ENCODE results near the gene IL27RA. TPM values are rescaled to one million over a fixed set of nuclear protein-coding genes. Genes with fewer than 3 reads are reported as not detected.

Gene IL27RA
- polyA plus RNA-seq, 1 donor from 2014 or later = 1.0 TPM

DNA sequence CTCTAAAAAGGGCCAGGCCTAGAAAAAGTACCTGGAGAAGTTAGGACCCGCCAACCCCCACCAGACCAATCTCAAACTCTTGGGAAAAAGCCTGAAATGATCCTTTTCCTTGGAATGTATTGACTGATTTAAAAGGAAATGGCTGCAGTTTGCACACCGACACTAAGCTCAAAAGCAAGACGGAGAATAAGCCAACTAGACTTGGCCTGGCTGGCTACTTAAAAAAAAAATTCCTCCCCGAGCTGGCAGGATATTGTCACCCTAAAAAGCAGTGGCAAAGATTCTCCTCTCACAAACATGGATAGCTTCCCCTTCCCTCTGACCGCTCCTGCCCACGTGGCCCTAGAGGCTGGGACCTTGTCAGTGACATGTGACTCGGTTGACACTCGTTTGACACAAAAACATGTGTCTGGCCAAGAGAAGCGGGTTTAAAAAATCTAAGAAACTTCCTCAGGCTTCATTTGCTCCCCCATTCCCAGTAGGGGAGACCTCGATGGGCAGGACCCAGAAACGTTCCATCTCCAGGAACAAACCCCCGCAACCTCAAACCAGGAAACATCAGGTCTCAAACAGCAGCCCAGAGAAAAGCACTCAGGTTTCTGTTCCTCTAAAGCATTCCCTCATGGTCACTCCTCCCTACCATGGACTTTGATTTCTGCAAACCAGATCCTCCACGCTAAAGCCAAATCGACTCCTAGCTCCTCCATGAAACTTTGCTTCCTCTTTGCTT is 26.8 kb upstream of the IL27RA start:
- Histone ChIP-seq H3K79me2 (replicated peaks; ENCODE audit: insufficient read depth, low read length) (peaks cover 27% of the 10 kb centered on the region), H4K20me1 (ENCODE audit: insufficient read depth) (no peaks in the 10 kb centered on the region), H2AFZ (ENCODE audit: low read depth, low read length) (no peak overlapping the region), H3K9me3 (ENCODE audit: low read length) (no peaks in the 10 kb centered on the region), H3K9me2 (ENCODE audit: insufficient read depth, low read length) (no peaks in the 10 kb centered on the region), H3K27me3 (ENCODE audit: insufficient read depth, low read depth, low read length) (no peaks in the 10 kb centered on the region), H3K27ac (ENCODE audit: low read length) (peak overlapping the region; percentile 98), H3K36me3 (ENCODE audit: insufficient read depth, low read length) (no peaks in the 10 kb centered on the region), H3K9ac (ENCODE audit: low read length) (no peak overlapping the region), H3K4me2 (ENCODE audit: low read length) (no peak overlapping the region), H3F3A (ENCODE audit: insufficient read depth, low read length, poor library complexity, severe bottlenecking) (no peaks in the 10 kb centered on the region), H3K4me3 (ENCODE audit: low read length) (peak overlapping the region; percentile 74)
- no peak for TF ChIP-seq POLR2AphosphoS5 (IDR thresholded peaks at IDR 0.05)
- TF ChIP-seq, protein P1, sequence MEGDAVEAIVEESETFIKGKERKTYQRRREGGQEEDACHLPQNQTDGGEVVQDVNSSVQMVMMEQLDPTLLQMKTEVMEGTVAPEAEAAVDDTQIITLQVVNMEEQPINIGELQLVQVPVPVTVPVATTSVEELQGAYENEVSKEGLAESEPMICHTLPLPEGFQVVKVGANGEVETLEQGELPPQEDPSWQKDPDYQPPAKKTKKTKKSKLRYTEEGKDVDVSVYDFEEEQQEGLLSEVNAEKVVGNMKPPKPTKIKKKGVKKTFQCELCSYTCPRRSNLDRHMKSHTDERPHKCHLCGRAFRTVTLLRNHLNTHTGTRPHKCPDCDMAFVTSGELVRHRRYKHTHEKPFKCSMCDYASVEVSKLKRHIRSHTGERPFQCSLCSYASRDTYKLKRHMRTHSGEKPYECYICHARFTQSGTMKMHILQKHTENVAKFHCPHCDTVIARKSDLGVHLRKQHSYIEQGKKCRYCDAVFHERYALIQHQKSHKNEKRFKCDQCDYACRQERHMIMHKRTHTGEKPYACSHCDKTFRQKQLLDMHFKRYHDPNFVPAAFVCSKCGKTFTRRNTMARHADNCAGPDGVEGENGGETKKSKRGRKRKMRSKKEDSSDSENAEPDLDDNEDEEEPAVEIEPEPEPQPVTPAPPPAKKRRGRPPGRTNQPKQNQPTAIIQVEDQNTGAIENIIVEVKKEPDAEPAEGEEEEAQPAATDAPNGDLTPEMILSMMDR (IDR thresholded peaks at IDR 0.05; ENCODE audit: poor library complexity, severe bottlenecking) = no peak
- no peak for TF ChIP-seq EP300 (conservative IDR thresholded peaks at IDR 0.05; ENCODE audit: poor library complexity, severe bottlenecking)
- TF ChIP-seq EZH2 (IDR thresholded peaks at IDR 0.05; ENCODE audit: borderline replicate concordance, insufficient read depth, low read length, poor library complexity, severe bottlenecking) = no peak
- no peak for TF ChIP-seq TAF1 (IDR thresholded peaks at IDR 0.05; ENCODE audit: low read depth)
- TF ChIP-seq, protein P2, sequence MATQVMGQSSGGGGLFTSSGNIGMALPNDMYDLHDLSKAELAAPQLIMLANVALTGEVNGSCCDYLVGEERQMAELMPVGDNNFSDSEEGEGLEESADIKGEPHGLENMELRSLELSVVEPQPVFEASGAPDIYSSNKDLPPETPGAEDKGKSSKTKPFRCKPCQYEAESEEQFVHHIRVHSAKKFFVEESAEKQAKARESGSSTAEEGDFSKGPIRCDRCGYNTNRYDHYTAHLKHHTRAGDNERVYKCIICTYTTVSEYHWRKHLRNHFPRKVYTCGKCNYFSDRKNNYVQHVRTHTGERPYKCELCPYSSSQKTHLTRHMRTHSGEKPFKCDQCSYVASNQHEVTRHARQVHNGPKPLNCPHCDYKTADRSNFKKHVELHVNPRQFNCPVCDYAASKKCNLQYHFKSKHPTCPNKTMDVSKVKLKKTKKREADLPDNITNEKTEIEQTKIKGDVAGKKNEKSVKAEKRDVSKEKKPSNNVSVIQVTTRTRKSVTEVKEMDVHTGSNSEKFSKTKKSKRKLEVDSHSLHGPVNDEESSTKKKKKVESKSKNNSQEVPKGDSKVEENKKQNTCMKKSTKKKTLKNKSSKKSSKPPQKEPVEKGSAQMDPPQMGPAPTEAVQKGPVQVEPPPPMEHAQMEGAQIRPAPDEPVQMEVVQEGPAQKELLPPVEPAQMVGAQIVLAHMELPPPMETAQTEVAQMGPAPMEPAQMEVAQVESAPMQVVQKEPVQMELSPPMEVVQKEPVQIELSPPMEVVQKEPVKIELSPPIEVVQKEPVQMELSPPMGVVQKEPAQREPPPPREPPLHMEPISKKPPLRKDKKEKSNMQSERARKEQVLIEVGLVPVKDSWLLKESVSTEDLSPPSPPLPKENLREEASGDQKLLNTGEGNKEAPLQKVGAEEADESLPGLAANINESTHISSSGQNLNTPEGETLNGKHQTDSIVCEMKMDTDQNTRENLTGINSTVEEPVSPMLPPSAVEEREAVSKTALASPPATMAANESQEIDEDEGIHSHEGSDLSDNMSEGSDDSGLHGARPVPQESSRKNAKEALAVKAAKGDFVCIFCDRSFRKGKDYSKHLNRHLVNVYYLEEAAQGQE (IDR thresholded peaks at IDR 0.05; ENCODE audit: borderline replicate concordance) = no peak
- TF ChIP-seq RAD21 (conservative IDR thresholded peaks at IDR 0.05) = no peak
- no peak for TF ChIP-seq SMC3 (conservative IDR thresholded peaks at IDR 0.05; ENCODE audit: poor library complexity)
- TF ChIP-seq MXI1 (conservative IDR thresholded peaks at IDR 0.05; ENCODE audit: poor library complexity, severe bottlenecking) = no peak

DNA sequence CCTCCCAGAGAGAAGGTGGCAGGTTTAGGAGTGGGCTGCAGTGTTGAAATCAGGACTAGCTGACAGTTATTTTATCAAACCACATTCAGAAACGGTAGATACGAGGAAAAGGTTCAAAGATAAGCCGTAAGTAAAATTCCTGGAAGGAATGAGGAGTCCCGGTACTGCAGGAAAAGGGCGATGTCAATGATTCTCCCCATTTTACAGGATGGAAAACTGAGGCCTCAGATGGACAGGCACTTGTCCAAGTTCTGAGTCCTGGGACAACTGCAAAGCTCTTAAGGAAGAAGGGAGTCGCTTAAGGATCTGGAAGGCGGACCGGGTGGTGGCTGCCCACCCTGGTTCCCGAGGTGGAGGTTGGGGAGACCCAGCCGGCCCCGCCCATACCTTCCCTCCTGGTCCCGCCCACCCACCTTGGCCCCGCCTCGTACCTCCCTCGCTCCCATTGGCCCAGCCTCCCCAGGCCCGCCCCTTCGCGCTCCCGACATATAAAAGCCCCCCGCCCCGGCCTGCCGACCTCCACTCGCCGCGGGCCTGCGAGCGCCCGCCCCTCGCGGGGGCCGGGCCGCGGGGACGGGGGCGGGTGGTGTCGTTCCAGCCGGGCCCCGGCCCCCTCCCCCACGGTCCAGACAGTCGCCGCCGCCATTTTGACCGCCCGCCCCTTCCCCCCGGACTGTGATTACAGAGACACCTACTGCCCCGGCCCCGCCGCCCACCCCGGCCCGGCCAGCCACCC is 26.0 kb upstream of the IL27RA start:
- Histone ChIP-seq H3K79me2 (replicated peaks; ENCODE audit: insufficient read depth, low read length) (peaks cover 19% of the 10 kb centered on the region), H3K36me3 (ENCODE audit: insufficient read depth, low read length) (no peaks in the 10 kb centered on the region), H3K9ac (ENCODE audit: low read length) (peak overlapping the region; percentile 95), H3K9me2 (ENCODE audit: insufficient read depth, low read length) (no peaks in the 10 kb centered on the region), H3K4me2 (ENCODE audit: low read length) (no peak overlapping the region), H3F3A (ENCODE audit: insufficient read depth, low read length, poor library complexity, severe bottlenecking) (no peaks in the 10 kb centered on the region), H3K27ac (ENCODE audit: low read length) (peak overlapping the region; percentile 98), H3K9me3 (ENCODE audit: low read length) (no peaks in the 10 kb centered on the region), H2AFZ (ENCODE audit: low read depth, low read length) (peak overlapping the region; percentile 65), H3K27me3 (ENCODE audit: insufficient read depth, low read depth, low read length) (no peaks in the 10 kb centered on the region), H3K4me3 (ENCODE audit: low read length) (peak overlapping the region; percentile 74), H4K20me1 (ENCODE audit: insufficient read depth) (no peaks in the 10 kb centered on the region)
- no peak for TF ChIP-seq RAD21 (conservative IDR thresholded peaks at IDR 0.05)
- TF ChIP-seq, protein P1 (IDR thresholded peaks at IDR 0.05; ENCODE audit: poor library complexity, severe bottlenecking) = no peak
- TF ChIP-seq SMC3 (conservative IDR thresholded peaks at IDR 0.05; ENCODE audit: poor library complexity) = no peak
- no peak for TF ChIP-seq TAF1 (IDR thresholded peaks at IDR 0.05; ENCODE audit: low read depth)
- no peak for TF ChIP-seq EZH2 (IDR thresholded peaks at IDR 0.05; ENCODE audit: borderline replicate concordance, insufficient read depth, low read length, poor library complexity, severe bottlenecking)
- no peak for TF ChIP-seq EP300 (conservative IDR thresholded peaks at IDR 0.05; ENCODE audit: poor library complexity, severe bottlenecking)
- TF ChIP-seq MXI1 (conservative IDR thresholded peaks at IDR 0.05; ENCODE audit: poor library complexity, severe bottlenecking) = no peak
- TF ChIP-seq, protein P2 (IDR thresholded peaks at IDR 0.05; ENCODE audit: borderline replicate concordance) = no peak
- TF ChIP-seq POLR2AphosphoS5 (IDR thresholded peaks at IDR 0.05) = no peak
